Nephron (organoid): ENCODE results near the gene PRDM16.
A peak's percentile ranks its signal among the peaks of the same experiment; 100 is the strongest.

Experiments used
- H3K27ac Mint-ChIP-seq, 3 experiments: 2 replicates each; pipeline ENCODE4 v1.8.0; 2020; ENCODE audit warnings: mixed read lengths in 3 of 3, mild to moderate bottlenecking in 2 of 3, moderate library complexity in 1 of 3
- H3K27me3 Mint-ChIP-seq: 2 replicates; pipeline ENCODE4 v1.8.0; 2021; ENCODE audit warnings: low read depth, mild to moderate bottlenecking, moderate library complexity, mixed read lengths
- H3K36me3 Mint-ChIP-seq: 2 replicates; pipeline ENCODE4 v1.8.0; 2020; ENCODE audit warnings: low read depth, mixed read lengths
- H3K4me1 Mint-ChIP-seq: 2 replicates; pipeline ENCODE4 v1.8.0; 2020; ENCODE audit warnings: mixed read lengths
- H3K4me3 Mint-ChIP-seq, 3 experiments: 2 replicates each; pipeline ENCODE4 v1.8.0; 2020; ENCODE audit warnings: mild to moderate bottlenecking in 3 of 3, mixed read lengths in 3 of 3, moderate library complexity in 2 of 3
- H3K9me3 Mint-ChIP-seq: 2 replicates; pipeline ENCODE4 v1.8.0; 2020; ENCODE audit warnings: mixed read lengths
- TF ChIP-seq, protein P1 (sequence below), 3 experiments: fragments of 200-600 bp; sonication (generic); IDR thresholded peaks; one replicate each; pipeline ENCODE4 v1.5.0; 2021; ENCODE audit warnings: antibody characterized with exemption in 3 of 3; ENCODE audit not compliant: unreplicated experiment in 3 of 3

The PRDM16 gene

DNA sequence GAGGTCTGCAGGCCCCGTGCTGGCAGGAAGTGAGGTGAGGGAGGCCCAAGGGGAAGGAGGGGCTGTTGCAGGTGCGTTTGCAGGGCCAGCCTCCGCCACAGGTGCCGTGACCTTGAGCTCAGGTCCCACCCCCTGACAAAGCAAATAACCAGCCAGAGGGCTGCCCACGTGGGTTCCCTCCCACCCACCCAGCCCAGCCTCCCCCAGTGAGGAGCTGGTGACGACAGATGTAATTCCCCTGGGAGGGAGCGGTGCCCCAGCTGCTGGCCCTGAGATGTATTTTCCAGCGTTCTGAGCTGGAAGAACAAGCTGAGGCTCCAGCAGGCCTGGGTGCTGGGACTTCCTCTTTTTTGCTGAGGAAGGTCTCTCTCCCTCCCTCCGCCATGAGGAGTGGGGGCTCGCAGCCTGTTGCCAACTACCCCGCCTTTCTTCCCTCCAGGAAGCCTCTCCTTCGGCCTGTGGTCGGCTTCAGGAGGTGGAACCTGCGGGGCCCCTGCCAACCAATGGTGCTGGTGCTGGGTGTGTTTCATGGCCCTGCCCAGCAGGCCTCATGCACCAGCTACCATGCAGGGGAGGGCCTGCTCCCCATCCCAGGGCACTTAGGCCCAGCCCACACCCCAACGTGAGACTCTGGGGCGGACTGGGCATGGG is 153.2 kb downstream of the PRDM16 start:
- H3K4me1 Mint-ChIP-seq, result peaks cover 41% of the 10 kb centered on the region
- peaks cover 90% of the 10 kb centered on the region for H3K27me3 Mint-ChIP-seq
- peaks cover 3% of the 10 kb centered on the region for H3K9me3 Mint-ChIP-seq
- TF ChIP-seq, protein P1, sequence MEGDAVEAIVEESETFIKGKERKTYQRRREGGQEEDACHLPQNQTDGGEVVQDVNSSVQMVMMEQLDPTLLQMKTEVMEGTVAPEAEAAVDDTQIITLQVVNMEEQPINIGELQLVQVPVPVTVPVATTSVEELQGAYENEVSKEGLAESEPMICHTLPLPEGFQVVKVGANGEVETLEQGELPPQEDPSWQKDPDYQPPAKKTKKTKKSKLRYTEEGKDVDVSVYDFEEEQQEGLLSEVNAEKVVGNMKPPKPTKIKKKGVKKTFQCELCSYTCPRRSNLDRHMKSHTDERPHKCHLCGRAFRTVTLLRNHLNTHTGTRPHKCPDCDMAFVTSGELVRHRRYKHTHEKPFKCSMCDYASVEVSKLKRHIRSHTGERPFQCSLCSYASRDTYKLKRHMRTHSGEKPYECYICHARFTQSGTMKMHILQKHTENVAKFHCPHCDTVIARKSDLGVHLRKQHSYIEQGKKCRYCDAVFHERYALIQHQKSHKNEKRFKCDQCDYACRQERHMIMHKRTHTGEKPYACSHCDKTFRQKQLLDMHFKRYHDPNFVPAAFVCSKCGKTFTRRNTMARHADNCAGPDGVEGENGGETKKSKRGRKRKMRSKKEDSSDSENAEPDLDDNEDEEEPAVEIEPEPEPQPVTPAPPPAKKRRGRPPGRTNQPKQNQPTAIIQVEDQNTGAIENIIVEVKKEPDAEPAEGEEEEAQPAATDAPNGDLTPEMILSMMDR (IDR thresholded peaks at IDR 0.05; ENCODE audit: unreplicated experiment in 3 of 3), result no peak
- peak overlapping the region in 2 of 3 experiments; percentile 51 to 72 for H3K27ac Mint-ChIP-seq
- H3K36me3 Mint-ChIP-seq, result no peaks in the 10 kb centered on the region
- no peak overlapping the region for H3K4me3 Mint-ChIP-seq

DNA sequence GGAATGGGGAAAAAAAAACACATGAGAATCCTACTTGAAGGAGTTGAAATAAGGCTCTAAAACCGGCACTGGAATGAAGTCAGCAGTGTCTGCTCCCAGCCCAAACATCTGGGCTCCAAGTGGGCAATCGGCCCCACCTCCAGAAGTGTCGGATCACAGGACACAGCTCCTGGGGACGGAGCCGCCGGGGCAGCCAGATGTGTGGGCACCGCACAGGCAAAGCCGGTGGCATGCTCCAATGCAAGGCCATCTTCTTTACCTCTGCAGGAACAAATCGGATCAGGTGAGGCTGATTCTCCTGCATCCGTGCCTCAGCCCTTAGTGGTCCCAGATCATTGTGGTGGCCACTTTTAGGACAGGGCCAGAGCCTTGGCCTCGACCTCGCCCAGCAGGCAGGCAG is 156.7 kb downstream of the PRDM16 start:
- TF ChIP-seq, protein P1 (IDR thresholded peaks at IDR 0.05; ENCODE audit: unreplicated experiment in 3 of 3), result no peak
- H3K36me3 Mint-ChIP-seq, result no peaks in the 10 kb centered on the region
- peak overlapping the region in 1 of 3 experiments; percentile 44 for H3K27ac Mint-ChIP-seq
- peaks cover 3% of the 10 kb centered on the region for H3K9me3 Mint-ChIP-seq
- no peak overlapping the region for H3K4me3 Mint-ChIP-seq
- peaks cover 92% of the 10 kb centered on the region for H3K27me3 Mint-ChIP-seq
- H3K4me1 Mint-ChIP-seq, result peaks cover 23% of the 10 kb centered on the region

DNA sequence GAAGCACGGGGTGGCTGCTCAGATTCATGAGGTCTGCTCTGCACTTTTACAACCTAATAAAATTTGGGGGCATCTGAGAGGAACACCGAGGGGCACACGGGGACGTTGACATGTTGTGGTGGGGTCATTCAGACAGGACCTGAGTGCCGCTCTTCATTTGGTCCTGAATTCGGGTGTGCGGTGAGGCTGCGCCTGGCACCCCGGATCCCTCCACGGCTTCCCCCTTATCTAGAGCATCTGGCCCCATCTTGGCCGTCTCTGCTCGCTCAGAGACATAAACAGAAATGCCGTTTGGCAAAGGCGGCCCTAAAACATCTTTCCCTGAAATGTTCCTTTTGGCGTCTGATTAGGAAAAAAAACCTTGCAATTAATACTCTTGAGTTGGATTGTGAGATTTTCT is 157.2 kb downstream of the PRDM16 start:
- TF ChIP-seq, protein P1 (IDR thresholded peaks at IDR 0.05; ENCODE audit: unreplicated experiment in 3 of 3), result no peak
- Mint-ChIP-seq H3K9me3 (peaks cover 3% of the 10 kb centered on the region), H3K36me3 (no peaks in the 10 kb centered on the region), H3K4me3 (no peak overlapping the region), H3K4me1 (peaks cover 19% of the 10 kb centered on the region), H3K27ac (no peak overlapping the region), H3K27me3 (peaks cover 92% of the 10 kb centered on the region)

DNA sequence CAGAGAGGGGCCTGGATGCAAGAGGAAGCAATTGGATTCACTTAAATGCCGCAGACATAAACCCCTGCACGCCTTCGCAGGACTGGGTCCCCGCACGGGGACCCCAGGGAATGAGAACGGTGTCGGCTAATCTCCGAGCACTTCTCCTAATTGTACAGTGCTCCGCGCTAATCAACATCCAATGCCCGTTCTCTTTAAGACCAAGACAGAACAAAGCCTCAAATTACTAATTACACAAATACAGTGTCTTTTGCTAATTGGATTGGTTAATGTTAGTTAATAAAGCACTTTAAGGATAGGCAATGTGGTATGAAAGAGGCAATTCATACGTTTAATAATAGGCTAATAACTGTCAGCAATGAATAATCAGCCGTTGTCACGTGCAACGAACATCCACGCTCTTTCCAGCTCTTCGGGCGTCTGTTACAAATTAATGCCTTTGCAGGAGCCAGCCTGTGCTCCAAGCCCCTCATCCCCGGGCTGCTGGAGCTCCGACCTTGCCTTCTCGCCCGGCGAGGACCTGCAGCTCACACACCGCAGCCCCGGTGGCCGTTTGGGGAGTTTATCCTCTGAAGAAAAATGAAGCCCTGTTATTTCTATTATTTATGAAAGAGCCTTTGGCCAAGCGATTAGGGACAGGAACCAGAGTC is 157.8 kb downstream of the PRDM16 start:
- Mint-ChIP-seq H3K27me3 (peaks cover 90% of the 10 kb centered on the region), H3K9me3 (peaks cover 3% of the 10 kb centered on the region), H3K36me3 (no peaks in the 10 kb centered on the region), H3K4me1 (peaks cover 15% of the 10 kb centered on the region), H3K4me3 (no peak overlapping the region), H3K27ac (no peak overlapping the region)
- TF ChIP-seq, protein P1 (IDR thresholded peaks at IDR 0.05; ENCODE audit: unreplicated experiment in 3 of 3), result no peak

DNA sequence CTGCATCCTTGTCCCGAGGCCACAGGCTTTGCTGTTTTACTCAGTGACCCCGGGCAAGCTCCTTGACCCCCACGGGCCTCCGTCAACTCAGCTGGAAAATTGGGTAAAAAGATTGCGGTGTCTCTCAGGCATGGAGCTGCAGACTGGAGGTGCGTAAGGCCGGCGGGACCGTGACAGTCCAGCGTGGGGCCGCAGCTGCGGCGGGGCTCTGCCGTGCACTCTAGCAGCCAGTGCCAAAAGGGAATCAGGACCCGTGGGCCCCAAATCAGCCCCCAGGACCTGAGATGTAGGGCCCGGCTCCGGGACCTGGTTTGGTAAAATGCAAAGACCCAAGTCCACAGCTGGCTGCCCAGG is 158.3 kb downstream of the PRDM16 start:
- H3K9me3 Mint-ChIP-seq, result peaks cover 3% of the 10 kb centered on the region

More for the DNA sequence above, 158.3 kb downstream of the PRDM16 start:
- TF ChIP-seq, protein P1 (IDR thresholded peaks at IDR 0.05; ENCODE audit: unreplicated experiment in 3 of 3), result no peak
- Mint-ChIP-seq H3K27ac (no peak overlapping the region), H3K36me3 (no peaks in the 10 kb centered on the region), H3K27me3 (peaks cover 94% of the 10 kb centered on the region), H3K4me3 (no peak overlapping the region), H3K4me1 (peaks cover 19% of the 10 kb centered on the region)
